NB4 (cell line): ENCODE results near the gene AMBRA1.

Experiments used
- CTCF ChIP-seq: IDR thresholded peaks from one replicate; pipeline ENCODE4 v1.5.1; 2012; ENCODE audit warnings: low read depth, low read length
- MAX ChIP-seq: IDR thresholded peaks from 2 replicates; pipeline ENCODE4 v1.6.1; 2011; ENCODE audit warnings: low read depth, low read length
- MYC ChIP-seq: IDR thresholded peaks from 2 replicates; pipeline ENCODE4 v1.6.1; 2011; ENCODE audit warnings: low read depth, low read length
- POLR2A ChIP-seq: IDR thresholded peaks from 2 replicates; pipeline ENCODE4 v1.6.1; 2011; ENCODE audit warnings: mild to moderate bottlenecking; ENCODE audit not compliant: insufficient read length; ENCODE audit errors: extremely low read depth

DNA sequence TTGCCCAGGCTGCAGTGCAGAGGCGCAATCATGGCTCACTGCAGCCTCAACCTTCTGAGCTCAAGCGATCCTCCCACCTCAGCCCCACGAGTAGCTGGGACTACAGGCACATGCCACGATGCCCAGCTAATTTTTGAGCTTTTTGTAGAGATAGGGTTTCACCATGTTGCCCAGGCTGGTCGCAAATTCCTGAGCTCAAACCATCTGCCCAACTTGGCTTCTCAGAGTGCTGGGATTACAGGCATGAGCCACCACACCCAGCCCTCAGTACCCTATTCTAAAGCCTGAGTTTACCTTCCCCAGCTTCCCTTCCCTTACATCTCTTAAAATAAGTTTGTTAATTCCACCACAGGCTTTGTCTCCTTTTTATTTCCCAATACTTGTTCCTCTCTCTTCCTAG lies 59.1 kb downstream of the AMBRA1 start:
- no peak for TF ChIP-seq CTCF
- TF ChIP-seq MAX, result no peak
- no peak for TF ChIP-seq POLR2A
- TF ChIP-seq MYC, result no peak
